Stimulated activated CD8-positive, alpha-beta memory T cell treated with anti-CD3 and anti-CD28 coated beads, Interleukin-4, amount 100 ng/mL, for 48 hours (primary cell): ENCODE data around the gene ACTR3.
"Not testable (repeated sequence)": the region's sequence is repeated elsewhere in the genome, so short reads cannot be mapped to it uniquely, and the experiment has no call there.

Experiments used
- DNase-seq: peaks from one replicate; pipeline ENCODE4 v3.0.0-alpha.2; 2020

Gene ACTR3

GRCh38 chr2:113889471-113890252 is at the start of gene ACTR3:
Gene ACTR3, plus strand, starts transcription at chr2:113890089. Its CDS starts 191 bp downstream, at chr2:113890280.
- peak; percentile 100 for DNase-seq

- no peak for DNase-seq
Observed at GRCh38 chr2:113840518-113840917, 49.4 kb upstream of the ACTR3 start.

- no peak for DNase-seq
Observed at GRCh38 chr2:113842919-113843736, 46.8 kb upstream of the ACTR3 start.

GRCh38 chr2:113843737-113844050 is 46.2 kb upstream of the ACTR3 start:
- not testable (repeated sequence) for DNase-seq

GRCh38 chr2:113845261-113845660 is 44.6 kb upstream of the ACTR3 start:
- DNase-seq = no peak

GRCh38 chr2:113845796-113846195 is 44.1 kb upstream of the ACTR3 start:
- not testable (repeated sequence) for DNase-seq

GRCh38 chr2:113846429-113846828 is 43.5 kb upstream of the ACTR3 start:
- DNase-seq = no peak

- no peak for DNase-seq
Observed at GRCh38 chr2:113847144-113847543, 42.7 kb upstream of the ACTR3 start.

GRCh38 chr2:113848758-113849415 is 41.0 kb upstream of the ACTR3 start:
- DNase-seq = peak; percentile 44

- no peak for DNase-seq
Observed at GRCh38 chr2:113850687-113851086, 39.2 kb upstream of the ACTR3 start.

GRCh38 chr2:113851640-113852039 is 38.2 kb upstream of the ACTR3 start:
- no peak for DNase-seq

- no peak for DNase-seq
Observed at GRCh38 chr2:113854208-113854607, 35.7 kb upstream of the ACTR3 start.

GRCh38 chr2:113854970-113855740 is 34.7 kb upstream of the ACTR3 start:
- no peak for DNase-seq

GRCh38 chr2:113857464-113857863 is 32.4 kb upstream of the ACTR3 start:
- no peak for DNase-seq

GRCh38 chr2:113858764-113859163 is 31.1 kb upstream of the ACTR3 start:
- DNase-seq = no peak

- DNase-seq = no peak
Observed at GRCh38 chr2:113861740-113862139, 28.1 kb upstream of the ACTR3 start.

GRCh38 chr2:113863144-113863543 is 26.7 kb upstream of the ACTR3 start:
- DNase-seq = no peak

GRCh38 chr2:113867571-113867970 is 22.3 kb upstream of the ACTR3 start:
- no peak for DNase-seq

GRCh38 chr2:113869253-113869652 is 20.6 kb upstream of the ACTR3 start:
- no peak for DNase-seq

GRCh38 chr2:113872201-113872600 is 17.7 kb upstream of the ACTR3 start:
- no peak for DNase-seq

- no peak for DNase-seq
Observed at GRCh38 chr2:113873867-113874266, 16.0 kb upstream of the ACTR3 start.

- DNase-seq = no peak
Observed at GRCh38 chr2:113875135-113875534, 14.8 kb upstream of the ACTR3 start.
